ENCODE measurements around the gene MAST4.
"Not testable (repeated sequence)": the region's sequence is repeated elsewhere in the genome, so short reads cannot be mapped to it uniquely, and the experiment has no call there.

MAST4 gene

DNA sequence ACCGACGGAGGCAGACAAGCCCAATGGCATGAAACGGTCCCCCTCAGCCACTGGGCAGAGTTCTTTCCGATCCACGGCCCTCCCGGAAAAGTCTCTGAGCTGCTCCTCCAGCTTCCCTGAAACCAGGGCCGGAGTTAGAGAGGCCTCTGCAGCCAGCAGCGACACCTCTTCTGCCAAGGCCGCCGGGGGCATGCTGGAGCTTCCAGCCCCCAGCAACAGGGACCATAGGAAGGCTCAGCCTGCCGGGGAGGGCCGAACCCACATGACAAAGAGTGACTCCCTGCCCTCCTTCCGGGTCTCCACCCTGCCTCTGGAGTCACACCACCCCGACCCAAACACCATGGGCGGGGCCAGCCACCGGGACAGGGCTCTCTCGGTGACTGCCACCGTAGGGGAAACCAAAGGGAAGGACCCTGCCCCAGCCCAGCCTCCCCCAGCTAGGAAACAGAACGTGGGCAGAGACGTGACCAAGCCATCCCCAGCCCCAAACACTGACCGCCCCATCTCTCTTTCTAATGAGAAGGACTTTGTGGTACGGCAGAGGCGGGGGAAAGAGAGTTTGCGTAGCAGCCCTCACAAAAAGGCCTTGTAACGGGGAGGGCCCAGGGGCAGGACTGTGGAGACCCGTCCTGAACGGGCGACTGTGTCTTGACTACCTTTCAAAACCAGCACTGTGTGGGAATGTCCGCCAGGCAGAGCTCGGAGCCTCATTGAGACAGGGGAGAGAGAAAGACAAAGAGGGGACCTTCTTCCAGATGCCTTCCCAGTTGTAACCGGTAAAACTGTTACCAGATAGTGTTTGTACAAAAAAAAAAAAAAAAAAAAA lies 570.5 kb downstream of the MAST4 start:
- Histone ChIP-seq H3K9me3 (ENCODE audit: control extremely low read depth in 1 of 5, control insufficient read depth in 4 of 5, insufficient read depth in 2 of 5, low read depth in 1 of 5, low read length in 4 of 5) (no peaks in the 10 kb centered on the region), H3K27ac (ENCODE audit: insufficient read depth in 1 of 2, low read depth in 1 of 2, low read length in 2 of 2, poor library complexity in 1 of 2, severe bottlenecking in 2 of 2) (peak overlapping the region; percentile 13 to 71), H3K4me1 (ENCODE audit: control extremely low read depth in 1 of 4, control insufficient read depth in 4 of 4, insufficient read depth in 4 of 4, low read length in 3 of 4) (peaks cover 0 to 17% (median 14%) of the 10 kb centered on the region in 4 experiments), H3K36me3 (ENCODE audit: control insufficient read depth in 4 of 4, insufficient read depth in 4 of 4, low read length in 3 of 4) (peaks cover 3 to 47% (median 30%) of the 10 kb centered on the region in 4 experiments), H3K4me3 (ENCODE audit: control insufficient read depth in 1 of 7, extremely low read depth in 1 of 7, insufficient read depth in 4 of 7, low read depth in 2 of 7, low read length in 6 of 7) (peak overlapping the region in 5 of 7 experiments; percentile 26 to 71 (median 59)), H3K27me3 (replicated peaks in 2 of 5; ENCODE audit: control insufficient read depth in 4 of 5, insufficient read depth in 5 of 5, low read length in 4 of 5) (no peaks in the 10 kb centered on the region)
- DNase-seq = peak; percentile 33 to 59 (median 44)
- 51% methylated on average over 19 of the region's 31 CpGs for WGBS (ENCODE audit: insufficient coverage)
- ChIA-PET POLR2A (interaction anchor here (0.6 to 1.9 kb wide), 4 partner anchors 27 to 169 kb away, joined by 3 to 8 read pairs (median 4); no protein-coding TSS in a partner anchor), CTCF (interaction anchor here (0.8 to 18.0 kb wide), 18 partner anchors 8 to 1105 kb away, joined by 3 to 374 read pairs (median 4); partner anchors contain the start of gene CD180)

DNA sequence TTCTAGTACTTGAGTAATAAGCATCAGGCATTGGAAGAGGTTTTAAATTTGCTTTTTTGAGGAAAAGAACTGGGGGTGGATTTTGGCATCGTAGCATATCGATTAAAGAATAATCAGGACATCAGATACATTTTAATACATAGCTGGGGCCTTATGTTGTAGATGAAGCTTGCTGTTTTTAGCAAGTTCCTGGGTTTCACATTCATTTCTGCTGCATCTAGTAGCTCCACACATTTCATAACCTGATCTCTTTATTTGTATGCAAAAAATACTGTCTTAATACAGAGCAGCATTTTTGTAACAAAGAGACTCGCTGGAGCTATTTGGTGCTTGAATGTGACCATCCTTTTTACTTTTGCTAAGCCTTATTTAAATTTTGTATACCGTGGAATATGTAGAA lies 571.9 kb downstream of the MAST4 start:
- no CpG with 5 or more reads among the region's 4 CpGs for WGBS (ENCODE audit: insufficient coverage)
- Histone ChIP-seq H3K9me3 (ENCODE audit: control extremely low read depth in 1 of 5, control insufficient read depth in 4 of 5, insufficient read depth in 2 of 5, low read depth in 1 of 5, low read length in 4 of 5) (no peaks in the 10 kb centered on the region), H3K36me3 (ENCODE audit: control insufficient read depth in 4 of 4, insufficient read depth in 4 of 4, low read length in 3 of 4) (peaks cover 0 to 34% (median 23%) of the 10 kb centered on the region in 4 experiments), H3K4me1 (ENCODE audit: control extremely low read depth in 1 of 4, control insufficient read depth in 4 of 4, insufficient read depth in 4 of 4, low read length in 3 of 4) (peaks cover 0 to 17% (median 14%) of the 10 kb centered on the region in 4 experiments), H3K4me3 (ENCODE audit: control insufficient read depth in 1 of 7, extremely low read depth in 1 of 7, insufficient read depth in 4 of 7, low read depth in 2 of 7, low read length in 6 of 7) (no peak overlapping the region), H3K27me3 (replicated peaks in 2 of 5; ENCODE audit: control insufficient read depth in 4 of 5, insufficient read depth in 5 of 5, low read length in 4 of 5) (no peaks in the 10 kb centered on the region), H3K27ac (ENCODE audit: insufficient read depth in 1 of 2, low read depth in 1 of 2, low read length in 2 of 2, poor library complexity in 1 of 2, severe bottlenecking in 2 of 2) (peak overlapping the region in 1 of 2 experiments; percentile 22)
- no peak for DNase-seq
- CTCF ChIA-PET = interaction anchor here (1.3 to 18.0 kb wide), 6 partner anchors 11 to 1104 kb away, joined by 3 to 374 read pairs (median 29); partner anchors contain the start of gene CD180
- POLR2A ChIA-PET = no interaction called here

DNA sequence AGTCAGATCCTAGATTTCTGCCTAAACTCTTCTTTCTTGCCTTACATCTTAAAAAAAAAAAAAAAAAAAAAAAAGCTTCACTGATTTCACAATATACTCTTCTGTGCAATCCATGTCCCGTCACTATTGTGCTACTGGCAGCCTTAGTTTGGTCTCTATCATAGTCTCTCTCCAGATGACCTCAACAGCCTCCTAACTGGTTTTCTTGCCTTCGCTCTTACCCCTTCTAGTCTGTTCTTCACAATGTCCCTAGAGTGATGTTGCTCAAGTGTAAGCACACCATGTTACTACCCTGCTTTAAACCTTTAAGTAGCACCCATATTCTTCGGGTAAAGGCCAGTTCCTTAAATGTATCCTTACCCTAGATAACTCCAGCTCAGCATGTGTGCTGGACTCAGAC lies 574.6 kb downstream of the MAST4 start:
- POLR2A ChIA-PET = interaction anchor here (0.6 kb wide), 1 partner anchor 1079 kb away, joined by 4 read pairs; no protein-coding TSS in a partner anchor
- 90% methylated on average over 3 of the region's 3 CpGs for WGBS (ENCODE audit: insufficient coverage)

DNA sequence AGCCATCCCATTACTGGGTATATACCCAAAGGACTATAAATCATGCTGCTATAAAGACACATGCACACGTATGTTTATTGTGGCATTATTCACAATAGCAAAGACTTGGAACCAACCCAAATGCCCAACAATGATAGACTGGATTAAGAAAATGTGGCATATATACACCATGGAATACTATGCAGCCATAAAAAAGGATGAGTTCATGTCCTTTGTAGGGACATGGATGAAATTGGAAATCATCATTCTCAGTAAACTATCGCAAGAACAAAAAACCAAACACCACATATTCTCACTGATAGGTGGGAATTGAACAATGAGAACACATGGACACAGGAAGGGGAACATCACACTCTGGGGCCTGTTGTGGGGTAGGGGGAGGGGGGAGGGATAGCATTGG lies 577.2 kb downstream of the MAST4 start:
- POLR2A ChIA-PET = not testable (repeated sequence)
- no CpG with 5 or more reads among the region's 2 CpGs for WGBS (ENCODE audit: insufficient coverage)
- CTCF ChIA-PET = interaction anchor here (0.7 kb wide), 1 partner anchor 187 kb away, joined by 3 read pairs; no protein-coding TSS in a partner anchor

More for the DNA sequence above, 574.6 kb downstream of the MAST4 start:
- Histone ChIP-seq H3K27me3 (replicated peaks in 2 of 5; ENCODE audit: control insufficient read depth in 4 of 5, insufficient read depth in 5 of 5, low read length in 4 of 5) (no peaks in the 10 kb centered on the region), H3K4me3 (ENCODE audit: control insufficient read depth in 1 of 7, extremely low read depth in 1 of 7, insufficient read depth in 4 of 7, low read depth in 2 of 7, low read length in 6 of 7) (no peak overlapping the region), H3K4me1 (ENCODE audit: control extremely low read depth in 1 of 4, control insufficient read depth in 4 of 4, insufficient read depth in 4 of 4, low read length in 3 of 4) (peaks cover 0 to 13% (median 11%) of the 10 kb centered on the region in 4 experiments), H3K36me3 (ENCODE audit: control insufficient read depth in 4 of 4, insufficient read depth in 4 of 4, low read length in 3 of 4) (peaks cover 0 to 10% (median 4%) of the 10 kb centered on the region in 4 experiments), H3K27ac (ENCODE audit: insufficient read depth in 1 of 2, low read depth in 1 of 2, low read length in 2 of 2, poor library complexity in 1 of 2, severe bottlenecking in 2 of 2) (no peak overlapping the region), H3K9me3 (ENCODE audit: control extremely low read depth in 1 of 5, control insufficient read depth in 4 of 5, insufficient read depth in 2 of 5, low read depth in 1 of 5, low read length in 4 of 5) (no peaks in the 10 kb centered on the region)
- DNase-seq = no peak
- CTCF ChIA-PET = interaction anchor here (1.0 to 18.0 kb wide), 5 partner anchors 14 to 166 kb away, joined by 3 to 374 read pairs (median 6); partner anchors contain the start of gene CD180

DNA sequence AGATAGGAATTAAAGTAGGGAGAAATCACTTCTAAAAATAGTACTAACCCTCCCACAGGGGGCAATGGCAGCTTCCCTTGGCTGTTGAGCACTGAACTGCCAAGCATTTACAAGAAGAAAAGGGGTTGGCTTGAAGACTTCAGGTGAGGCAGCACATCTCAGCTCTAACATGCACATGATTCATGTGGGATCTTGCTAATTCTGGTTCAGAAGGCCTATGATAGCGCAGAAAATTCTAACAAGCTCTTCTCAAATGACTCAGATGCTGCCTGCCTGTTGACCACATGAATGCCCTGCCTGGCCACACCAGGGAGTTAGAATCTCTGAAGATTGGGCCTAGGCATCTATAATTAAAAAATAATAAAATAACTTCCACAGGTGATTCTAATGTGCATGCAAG lies 577.8 kb downstream of the MAST4 start:
- no peaks in the 10 kb centered on the region for H3K27me3 ChIP-seq (replicated peaks in 2 of 5; ENCODE audit: control insufficient read depth in 4 of 5, insufficient read depth in 5 of 5, low read length in 4 of 5)
- WGBS (ENCODE audit: insufficient coverage) = no CpG with 5 or more reads among the region's 1 CpG
- DNase-seq = no peak
- peaks cover 0 to 2% (median 0%) of the 10 kb centered on the region in 4 experiments for H3K4me1 ChIP-seq (ENCODE audit: control extremely low read depth in 1 of 4, control insufficient read depth in 4 of 4, insufficient read depth in 4 of 4, low read length in 3 of 4)
- ChIA-PET POLR2A (no interaction called here), CTCF (interaction anchor here (0.7 to 1.6 kb wide), 5 partner anchors 9 to 188 kb away, joined by 3 to 9 read pairs (median 3); no protein-coding TSS in a partner anchor)
- H3K4me3 ChIP-seq (ENCODE audit: control insufficient read depth in 1 of 7, extremely low read depth in 1 of 7, insufficient read depth in 4 of 7, low read depth in 2 of 7, low read length in 6 of 7) = no peak overlapping the region
- peaks cover 0 to 7% (median 2%) of the 10 kb centered on the region in 4 experiments for H3K36me3 ChIP-seq (ENCODE audit: control insufficient read depth in 4 of 4, insufficient read depth in 4 of 4, low read length in 3 of 4)
- H3K27ac ChIP-seq (ENCODE audit: insufficient read depth in 1 of 2, low read depth in 1 of 2, low read length in 2 of 2, poor library complexity in 1 of 2, severe bottlenecking in 2 of 2) = no peak overlapping the region
- peaks cover 0 to 21% (median 3%) of the 10 kb centered on the region in 5 experiments for H3K9me3 ChIP-seq (ENCODE audit: control extremely low read depth in 1 of 5, control insufficient read depth in 4 of 5, insufficient read depth in 2 of 5, low read depth in 1 of 5, low read length in 4 of 5)

More for the DNA sequence above, 577.2 kb downstream of the MAST4 start:
- DNase-seq; H3K4me1 ChIP-seq (ENCODE audit: control extremely low read depth in 1 of 4, control insufficient read depth in 4 of 4, insufficient read depth in 4 of 4, low read length in 3 of 4); H3K36me3 ChIP-seq (ENCODE audit: control insufficient read depth in 4 of 4, insufficient read depth in 4 of 4, low read length in 3 of 4); H3K27me3 ChIP-seq (replicated peaks in 2 of 5; ENCODE audit: control insufficient read depth in 4 of 5, insufficient read depth in 5 of 5, low read length in 4 of 5); H3K4me3 ChIP-seq (ENCODE audit: control insufficient read depth in 1 of 7, extremely low read depth in 1 of 7, insufficient read depth in 4 of 7, low read depth in 2 of 7, low read length in 6 of 7); H3K27ac ChIP-seq (ENCODE audit: insufficient read depth in 1 of 2, low read depth in 1 of 2, low read length in 2 of 2, poor library complexity in 1 of 2, severe bottlenecking in 2 of 2): not testable (repeated sequence)
- peaks cover 0 to 18% (median 3%) of the 10 kb centered on the region in 5 experiments for H3K9me3 ChIP-seq (ENCODE audit: control extremely low read depth in 1 of 5, control insufficient read depth in 4 of 5, insufficient read depth in 2 of 5, low read depth in 1 of 5, low read length in 4 of 5)

DNA sequence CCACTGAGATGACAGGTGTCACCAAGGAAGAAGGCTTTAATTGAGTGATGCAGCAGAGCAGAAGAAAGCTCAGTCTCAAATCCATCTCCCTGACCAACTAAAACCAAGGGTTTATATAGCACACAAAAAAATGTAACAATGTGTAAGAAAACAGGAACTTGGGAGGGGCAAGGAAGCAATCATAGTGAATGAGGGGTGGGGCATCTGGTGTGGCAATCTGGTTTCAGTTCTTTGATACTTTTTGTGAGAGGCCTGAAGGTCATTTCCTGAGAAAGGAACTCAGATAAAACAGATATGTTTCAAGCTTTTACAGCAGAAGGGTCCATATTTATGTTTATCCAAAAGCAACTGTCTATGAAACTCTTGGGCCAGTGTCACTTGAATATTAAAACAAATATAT lies 580.7 kb downstream of the MAST4 start:
- Histone ChIP-seq H3K27ac (ENCODE audit: insufficient read depth in 1 of 2, low read depth in 1 of 2, low read length in 2 of 2, poor library complexity in 1 of 2, severe bottlenecking in 2 of 2) (no peak overlapping the region), H3K9me3 (ENCODE audit: control extremely low read depth in 1 of 5, control insufficient read depth in 4 of 5, insufficient read depth in 2 of 5, low read depth in 1 of 5, low read length in 4 of 5) (peaks cover 0 to 21% (median 3%) of the 10 kb centered on the region in 5 experiments), H3K4me1 (ENCODE audit: control extremely low read depth in 1 of 4, control insufficient read depth in 4 of 4, insufficient read depth in 4 of 4, low read length in 3 of 4) (peaks cover 3 to 9% (median 7%) of the 10 kb centered on the region in 4 experiments), H3K27me3 (replicated peaks in 2 of 5; ENCODE audit: control insufficient read depth in 4 of 5, insufficient read depth in 5 of 5, low read length in 4 of 5) (no peaks in the 10 kb centered on the region), H3K36me3 (ENCODE audit: control insufficient read depth in 4 of 4, insufficient read depth in 4 of 4, low read length in 3 of 4) (no peaks in the 10 kb centered on the region), H3K4me3 (ENCODE audit: control insufficient read depth in 1 of 7, extremely low read depth in 1 of 7, insufficient read depth in 4 of 7, low read depth in 2 of 7, low read length in 6 of 7) (no peak overlapping the region)
- DNase-seq = peak in 2 of 3 donors; percentile 47 to 55
- ChIA-PET POLR2A (no interaction called here), CTCF (interaction anchor here (1.4 to 7.6 kb wide), 2 partner anchors 11 to 20 kb away, joined by 4 to 71 read pairs; no protein-coding TSS in a partner anchor)
